Cardiac muscle cell (in vitro differentiated cells and primary cell): ENCODE results near the gene DDR1. TPM values are rescaled to one million over a fixed set of nuclear protein-coding genes. Genes with fewer than 3 reads are reported as not detected.

Source experiments
- DNase-seq, 2 donors: peaks; one replicate each; pipeline versions ENCODE4 v3.0.0 to v3.0.0-alpha.2; 2010 to 2017; ENCODE audit warnings: low read depth in 1 of 2, low spot score in 1 of 2
- H3K27ac ChIP-seq: fragments of 200-600 bp; sonication (generic); 2 replicates; pipeline ENCODE4 v1.5.1; 2016
- H3K27me3 ChIP-seq: fragments of 200-600 bp; sonication (generic); 2 replicates; pipeline ENCODE4 v1.6.0; 2016; ENCODE audit warnings: control low read depth
- H3K36me3 ChIP-seq: fragments of 200-600 bp; sonication (generic); 2 replicates; pipeline ENCODE4 v1.5.1; 2016; ENCODE audit warnings: control low read depth
- H3K4me1 ChIP-seq: fragments of 200-600 bp; sonication (generic); 2 replicates; pipeline ENCODE4 v1.8.1; 2017; ENCODE audit warnings: low read depth, mild to moderate bottlenecking, mixed run types
- H3K4me3 ChIP-seq: fragments of 200-600 bp; sonication (generic); 2 replicates; pipeline ENCODE4 v1.5.1; 2016; ENCODE audit warnings: mild to moderate bottlenecking
- H3K9me3 ChIP-seq: fragments of 200-600 bp; sonication (generic); 2 replicates; pipeline ENCODE4 v1.5.1; 2017; ENCODE audit warnings: low read depth, mild to moderate bottlenecking, control low read depth
- polyA plus RNA-seq: library from polyadenylated mRNA; unstranded; fragments of >200 nt; fragmentation: Nextera tagmentation; extraction: Ambion mirVana; gene quantifications from 2 replicates; pipeline ENCODE4 v1.2.1, GENCODE V29; 2016
- total RNA-seq: library from RNA; depleted of rRNA; stranded (reverse); fragments of >200 nt; gene quantifications from 2 replicates; pipeline ENCODE4 v1.2.3, GENCODE V29; 2016
- TF ChIP-seq, protein P1 (sequence below): IDR thresholded peaks from 2 replicates; pipeline ENCODE4 v1.5.1; 2012; ENCODE audit warnings: low read depth, mild to moderate bottlenecking, low read length

DDR1 gene
- total and polyA plus RNA-seq, 2 experiments from 2014 or later: 108 to 136 TPM

DNA sequence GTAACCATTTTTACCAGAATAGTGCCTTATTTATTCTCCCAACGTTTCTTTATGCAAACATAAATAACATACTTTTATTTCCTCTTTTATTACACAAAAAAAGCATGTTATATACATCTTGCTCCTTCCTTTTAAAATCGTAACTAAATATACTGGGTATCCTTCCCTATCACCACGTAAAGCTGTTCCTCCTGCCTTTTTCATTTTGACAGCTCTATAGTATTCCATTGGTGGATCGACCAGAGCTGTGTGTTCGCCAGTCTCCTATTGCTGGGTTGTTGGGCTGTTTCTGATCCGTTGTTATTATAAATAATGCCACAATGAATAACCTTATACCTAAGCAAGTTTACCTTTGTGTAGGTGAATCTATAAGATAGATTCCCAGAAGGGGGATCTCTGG, 46.9 kb upstream of the DDR1 start:
- no peaks in the 10 kb centered on the region for H3K36me3 ChIP-seq
- H3K27ac ChIP-seq: no peak overlapping the region
- H3K27me3 ChIP-seq: no peaks in the 10 kb centered on the region
- H3K9me3 ChIP-seq: no peaks in the 10 kb centered on the region
- TF ChIP-seq, protein P1, sequence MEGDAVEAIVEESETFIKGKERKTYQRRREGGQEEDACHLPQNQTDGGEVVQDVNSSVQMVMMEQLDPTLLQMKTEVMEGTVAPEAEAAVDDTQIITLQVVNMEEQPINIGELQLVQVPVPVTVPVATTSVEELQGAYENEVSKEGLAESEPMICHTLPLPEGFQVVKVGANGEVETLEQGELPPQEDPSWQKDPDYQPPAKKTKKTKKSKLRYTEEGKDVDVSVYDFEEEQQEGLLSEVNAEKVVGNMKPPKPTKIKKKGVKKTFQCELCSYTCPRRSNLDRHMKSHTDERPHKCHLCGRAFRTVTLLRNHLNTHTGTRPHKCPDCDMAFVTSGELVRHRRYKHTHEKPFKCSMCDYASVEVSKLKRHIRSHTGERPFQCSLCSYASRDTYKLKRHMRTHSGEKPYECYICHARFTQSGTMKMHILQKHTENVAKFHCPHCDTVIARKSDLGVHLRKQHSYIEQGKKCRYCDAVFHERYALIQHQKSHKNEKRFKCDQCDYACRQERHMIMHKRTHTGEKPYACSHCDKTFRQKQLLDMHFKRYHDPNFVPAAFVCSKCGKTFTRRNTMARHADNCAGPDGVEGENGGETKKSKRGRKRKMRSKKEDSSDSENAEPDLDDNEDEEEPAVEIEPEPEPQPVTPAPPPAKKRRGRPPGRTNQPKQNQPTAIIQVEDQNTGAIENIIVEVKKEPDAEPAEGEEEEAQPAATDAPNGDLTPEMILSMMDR: no peak
- H3K4me3 ChIP-seq: no peak overlapping the region
- DNase-seq: no peak
- H3K4me1 ChIP-seq: peaks cover 6% of the 10 kb centered on the region

DNA sequence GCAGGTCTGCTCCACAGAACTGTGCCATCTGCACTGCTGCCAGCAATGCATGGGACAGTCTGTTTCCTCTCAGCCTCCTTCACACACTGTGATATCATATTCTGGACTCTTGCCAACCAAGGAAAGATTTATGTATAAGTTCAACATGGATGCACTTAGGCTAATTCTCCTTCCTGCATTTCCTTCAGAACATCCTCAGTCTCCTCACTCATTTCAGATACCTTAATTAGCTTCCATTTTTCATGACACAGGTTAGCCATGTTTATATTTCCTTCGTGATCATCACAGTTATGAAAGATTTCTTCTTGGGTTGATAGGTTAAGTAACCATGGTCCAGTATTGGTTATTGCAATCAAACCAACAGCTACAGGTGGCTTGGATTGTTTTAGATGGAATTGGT, 46.4 kb upstream of the DDR1 start:
- TF ChIP-seq, protein P1: no peak
- Histone ChIP-seq H3K27ac (no peak overlapping the region), H3K4me3 (no peak overlapping the region), H3K36me3 (no peaks in the 10 kb centered on the region), H3K27me3 (no peaks in the 10 kb centered on the region), H3K9me3 (no peaks in the 10 kb centered on the region), H3K4me1 (peaks cover 9% of the 10 kb centered on the region)
- no peak for DNase-seq

DNA sequence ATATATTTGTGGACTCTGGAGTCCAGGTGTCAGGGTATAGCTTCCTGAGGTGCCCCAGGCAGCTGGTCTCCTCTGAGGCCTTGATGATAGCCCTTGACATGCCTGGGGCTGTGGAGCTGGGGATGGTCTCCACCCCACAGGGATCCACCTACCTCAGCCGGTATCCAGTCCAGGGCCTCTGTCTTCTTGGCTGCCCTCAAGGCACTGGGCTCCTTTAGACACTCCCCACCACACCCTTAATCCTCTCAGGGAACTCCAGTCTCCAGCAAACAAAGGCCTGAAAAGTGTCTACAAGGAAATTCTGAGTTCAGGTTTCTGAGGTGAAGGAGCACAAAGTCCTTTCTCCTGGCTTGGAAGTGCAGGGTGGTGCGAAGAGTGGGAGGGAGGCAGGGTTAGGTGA, 44.6 kb upstream of the DDR1 start:
- Histone ChIP-seq H3K27ac (no peak overlapping the region), H3K36me3 (no peaks in the 10 kb centered on the region), H3K9me3 (no peaks in the 10 kb centered on the region), H3K27me3 (no peaks in the 10 kb centered on the region), H3K4me1 (peaks cover 24% of the 10 kb centered on the region), H3K4me3 (no peak overlapping the region)
- TF ChIP-seq, protein P1: no peak
- no peak for DNase-seq

DNA sequence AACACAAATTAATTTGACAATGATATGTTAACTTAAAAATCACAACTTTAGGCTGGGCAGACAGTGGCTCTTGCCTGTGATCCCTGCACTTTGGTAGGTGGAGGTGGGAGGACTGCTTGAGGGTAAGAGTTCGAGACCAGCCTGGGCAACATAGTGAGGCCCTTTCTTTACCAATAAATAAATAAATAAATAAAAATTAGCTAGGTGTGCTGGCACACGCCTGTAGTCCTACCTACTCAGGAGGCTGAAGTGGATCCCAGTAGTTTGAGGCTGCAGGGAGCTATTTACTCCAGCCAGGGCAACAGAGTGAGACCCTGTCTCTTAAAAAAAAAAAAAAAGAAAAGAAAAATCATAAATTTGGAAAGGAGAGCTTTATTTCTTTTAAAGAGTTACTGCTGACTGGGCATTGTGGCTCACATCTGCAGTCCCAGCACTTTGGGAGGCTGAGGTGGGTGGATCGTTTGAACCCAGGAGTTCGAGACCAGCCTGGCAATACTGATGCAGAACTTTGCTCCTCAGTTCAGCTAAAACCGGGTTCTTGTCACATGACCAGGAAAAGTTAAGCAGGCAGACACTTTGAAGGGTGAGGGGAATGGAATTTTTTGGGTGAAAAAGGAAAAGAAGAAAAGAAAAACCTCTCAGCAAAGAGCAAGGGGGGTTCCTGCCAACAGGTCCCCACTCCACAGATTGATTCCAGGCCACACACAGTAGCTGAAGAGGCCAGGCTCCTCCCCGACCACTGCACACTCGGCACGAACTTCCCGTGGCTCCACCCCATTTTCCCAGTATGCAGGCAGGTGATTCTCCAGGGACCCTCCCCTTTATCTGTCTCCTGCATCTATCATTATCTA, 44.0 kb upstream of the DDR1 start:
- Histone ChIP-seq H3K9me3 (no peaks in the 10 kb centered on the region), H3K4me3 (no peak overlapping the region), H3K27me3 (no peaks in the 10 kb centered on the region), H3K27ac (no peak overlapping the region), H3K4me1 (peaks cover 28% of the 10 kb centered on the region), H3K36me3 (no peaks in the 10 kb centered on the region)
- TF ChIP-seq, protein P1: no peak
- DNase-seq: no peak

DNA sequence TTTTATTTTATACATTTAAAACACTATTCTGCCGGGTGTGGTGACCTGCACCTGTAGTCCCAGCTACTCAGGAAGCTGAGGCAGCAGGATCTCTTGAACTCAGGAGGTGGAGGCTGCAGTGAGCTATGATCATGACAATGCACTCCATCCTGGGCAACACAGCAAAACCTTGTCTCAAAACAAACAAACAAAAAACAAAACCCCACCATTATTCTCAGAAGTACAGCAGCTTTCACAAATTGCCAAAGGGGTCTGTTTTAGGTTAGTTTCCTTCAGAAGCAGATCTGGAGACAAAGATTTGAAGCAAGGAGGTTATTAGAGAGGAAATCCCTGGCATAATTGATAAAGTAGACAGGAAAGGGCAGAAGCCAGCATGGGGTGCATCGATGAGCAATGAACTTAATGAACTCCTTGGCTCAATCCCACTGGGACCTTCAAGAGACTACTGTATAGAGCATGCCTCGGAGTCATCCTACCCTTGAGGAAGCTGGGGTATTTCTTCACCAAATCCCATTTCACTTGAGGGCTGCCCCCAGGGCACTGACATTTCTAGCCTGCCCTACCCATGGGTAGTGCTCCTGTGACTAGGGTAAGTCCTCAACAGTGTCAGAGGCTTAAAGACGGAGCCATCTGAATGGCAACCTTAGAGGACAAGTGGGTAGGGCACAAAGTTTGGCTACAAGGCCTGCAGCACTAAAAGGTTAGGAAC, 43.2 kb upstream of the DDR1 start:
- H3K4me1 ChIP-seq: peaks cover 28% of the 10 kb centered on the region
- no peaks in the 10 kb centered on the region for H3K36me3 ChIP-seq
- peak overlapping the region; percentile 44 for H3K27ac ChIP-seq
- no peaks in the 10 kb centered on the region for H3K27me3 ChIP-seq
- H3K9me3 ChIP-seq: no peaks in the 10 kb centered on the region
- TF ChIP-seq, protein P1: no peak
- DNase-seq: no peak
- no peak overlapping the region for H3K4me3 ChIP-seq
